Calu3 (cell line): Measurements from ENCODE around the gene TRAF3. TPM values are rescaled to one million over a fixed set of nuclear protein-coding genes. Genes with fewer than 3 reads are reported as not detected.

Source experiments
- Bru-seq: library from RNA; stranded (reverse); fragments of 400-500 nt; gene quantifications from one replicate; lab custom pipeline; 2021; lab: Mats Ljungman, UMichigan
- BruChase-seq, 2 experiments: library from RNA; stranded (reverse); fragments of 400-500 nt; gene quantifications; one replicate each; lab custom pipeline; 2021; lab: Mats Ljungman, UMichigan
- BruUV-seq: library from RNA; stranded (reverse); fragments of 400-500 nt; replicated peaks from 2 replicates; lab custom pipeline; 2021; lab: Mats Ljungman, UMichigan
- CTCF ChIA-PET: fragments of 300-600 bp; sonication (Branson Sonifier 250); formaldehyde crosslinking; loops from one replicate; lab custom pipeline; 2022; ENCODE audit warnings: antibody characterized with exemption; lab: Charles Lee
- DNase-seq: peaks from one replicate; pipeline ENCODE4 v3.0.0; 2022
- H3K27ac Mint-ChIP-seq: one replicate; pipeline ENCODE4 v1.8.0; 2022; ENCODE audit warnings: mixed read lengths; ENCODE audit not compliant: unreplicated experiment
- H3K27me3 Mint-ChIP-seq: one replicate; pipeline ENCODE4 v1.8.0; 2022; ENCODE audit warnings: mixed read lengths; ENCODE audit not compliant: unreplicated experiment
- H3K36me3 Mint-ChIP-seq: one replicate; pipeline ENCODE4 v1.8.0; 2022; ENCODE audit warnings: mild to moderate bottlenecking, moderate library complexity, mixed read lengths; ENCODE audit not compliant: insufficient read depth, unreplicated experiment
- H3K4me1 Mint-ChIP-seq: one replicate; pipeline ENCODE4 v1.8.0; 2022; ENCODE audit warnings: mild to moderate bottlenecking, low read depth, mixed read lengths; ENCODE audit not compliant: unreplicated experiment
- H3K4me3 Mint-ChIP-seq: one replicate; pipeline ENCODE4 v1.8.0; 2022; ENCODE audit warnings: mild to moderate bottlenecking, low read depth, moderate library complexity, mixed read lengths; ENCODE audit not compliant: unreplicated experiment
- H3K9me3 Mint-ChIP-seq: one replicate; pipeline ENCODE4 v1.8.0; 2022; ENCODE audit warnings: low read depth, mixed read lengths; ENCODE audit not compliant: unreplicated experiment
- intact Hi-C: fragments of 100-400 bp; cut with micrococcal nuclease; formaldehyde crosslinking; loops from one replicate; pipeline ENCODE4 v1.10.0; 2022; ENCODE audit not compliant: unreplicated experiment
- long read RNA-seq: library from polyadenylated mRNA; stranded (forward); transcript quantifications from one replicate; pipeline ENCODE4 v2.0.0, GENCODE V29; 2022
- total RNA-seq: library from RNA; stranded (reverse); gene quantifications from 2 replicates; pipeline ENCODE4 v1.2.3, GENCODE V29; 2022
- TF ChIP-seq, protein P1 (sequence below): fragments of 200-600 bp; IDR thresholded peaks from one replicate; pipeline ENCODE4 v1.8.0; 2022; ENCODE audit warnings: antibody characterized with exemption; ENCODE audit not compliant: unreplicated experiment

The TRAF3 gene
- total RNA-seq, result 24.2 and 24.8 TPM in 2 replicates
- percentile 77 among the genes with signal in this experiment for Bru-seq, nascent RNA
- percentile 86 among the genes with signal in this experiment for BruChase-seq, experiment 1, labeled RNA remaining after a 6-hour chase
- BruChase-seq, experiment 2, labeled RNA remaining after a 2-hour chase, result percentile 85 among the genes with signal in this experiment
- long read RNA-seq, full-length matches to known transcripts, result 2 of 12 reads
- long read RNA-seq, partial matches to known transcripts, result 0 of 12 reads
- long read RNA-seq, other reads (novel, unspliced or antisense), result 10 of 12 reads

DNA sequence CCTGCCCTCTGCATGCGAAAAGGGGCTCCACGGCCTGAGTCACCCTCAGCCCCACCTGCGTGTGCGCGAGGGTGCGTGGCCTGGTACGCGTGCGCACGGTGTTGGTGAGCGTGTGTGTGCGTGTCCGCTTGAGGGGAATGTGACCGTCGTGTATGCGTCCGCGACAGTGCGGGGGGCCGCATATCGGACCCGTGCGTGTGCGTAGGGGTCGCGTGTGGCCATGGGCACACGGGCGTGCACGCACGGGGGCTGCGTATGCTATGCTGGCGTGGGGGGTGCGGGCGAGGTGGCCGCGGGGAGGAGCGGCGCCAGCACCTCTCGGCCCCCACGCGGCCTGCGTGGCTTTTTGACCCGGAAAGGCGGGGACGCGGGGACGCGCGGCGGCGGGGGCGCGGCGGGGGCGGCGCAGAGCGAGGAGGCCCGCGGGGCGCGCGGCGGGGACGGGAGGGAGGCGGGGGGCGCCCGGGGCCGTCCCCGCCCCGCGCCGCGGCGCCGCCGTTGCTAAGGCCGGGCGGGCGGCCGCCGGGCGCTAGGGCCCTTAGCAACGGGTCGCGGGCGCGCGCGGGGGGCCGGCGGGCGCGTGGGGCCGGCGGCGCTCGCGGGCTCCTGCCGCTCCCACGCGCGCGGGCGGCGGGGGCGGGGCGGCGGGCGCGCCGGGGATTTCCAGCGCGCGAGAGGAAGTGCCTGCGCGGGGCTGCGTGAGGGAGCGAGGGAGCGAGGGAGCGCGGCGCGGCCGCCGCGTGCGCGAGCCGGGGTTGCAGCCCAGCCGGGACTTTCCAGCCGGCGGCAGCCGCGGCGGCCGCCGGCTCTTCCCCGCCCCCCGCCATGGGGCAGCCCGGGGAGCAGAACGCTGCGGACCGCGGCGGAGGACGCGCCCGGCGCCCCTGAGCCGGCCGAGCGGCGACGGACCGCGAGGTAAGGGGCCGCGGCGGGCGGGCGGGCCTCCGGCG lies at the start of gene TRAF3:
TSS of gene TRAF3 (plus strand) at position 689 of the 950 bp plus-strand sequence. CDS start 92,753 bp downstream, outside the sequence.
- intact Hi-C loops, result loop anchor here (10.0 kb wide), 2 partner anchors 82 to 148 kb away; partner anchors contain the start of gene AMN
- TF ChIP-seq, protein P1, sequence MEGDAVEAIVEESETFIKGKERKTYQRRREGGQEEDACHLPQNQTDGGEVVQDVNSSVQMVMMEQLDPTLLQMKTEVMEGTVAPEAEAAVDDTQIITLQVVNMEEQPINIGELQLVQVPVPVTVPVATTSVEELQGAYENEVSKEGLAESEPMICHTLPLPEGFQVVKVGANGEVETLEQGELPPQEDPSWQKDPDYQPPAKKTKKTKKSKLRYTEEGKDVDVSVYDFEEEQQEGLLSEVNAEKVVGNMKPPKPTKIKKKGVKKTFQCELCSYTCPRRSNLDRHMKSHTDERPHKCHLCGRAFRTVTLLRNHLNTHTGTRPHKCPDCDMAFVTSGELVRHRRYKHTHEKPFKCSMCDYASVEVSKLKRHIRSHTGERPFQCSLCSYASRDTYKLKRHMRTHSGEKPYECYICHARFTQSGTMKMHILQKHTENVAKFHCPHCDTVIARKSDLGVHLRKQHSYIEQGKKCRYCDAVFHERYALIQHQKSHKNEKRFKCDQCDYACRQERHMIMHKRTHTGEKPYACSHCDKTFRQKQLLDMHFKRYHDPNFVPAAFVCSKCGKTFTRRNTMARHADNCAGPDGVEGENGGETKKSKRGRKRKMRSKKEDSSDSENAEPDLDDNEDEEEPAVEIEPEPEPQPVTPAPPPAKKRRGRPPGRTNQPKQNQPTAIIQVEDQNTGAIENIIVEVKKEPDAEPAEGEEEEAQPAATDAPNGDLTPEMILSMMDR, result no peak
- CTCF ChIA-PET, result no interaction called here
- peaks cover 22% of the 10 kb centered on the region for H3K36me3 Mint-ChIP-seq
- peak within 1 kb of the TSS; percentile 85 for H3K27ac Mint-ChIP-seq
- H3K27me3 Mint-ChIP-seq, result peaks cover 10% of the 10 kb centered on the region
- peak within 1 kb of the TSS; percentile 86 for H3K4me3 Mint-ChIP-seq
- H3K9me3 Mint-ChIP-seq, result no peaks in the 10 kb centered on the region
- peak; percentile 70 for DNase-seq
- BruUV-seq, result no TSS peak
- H3K4me1 Mint-ChIP-seq, result peaks cover 24% of the 10 kb centered on the region

- peaks cover 31% of the 10 kb centered on the region for H3K36me3 Mint-ChIP-seq
- no peak overlapping the region for H3K4me3 Mint-ChIP-seq
- DNase-seq, result no peak
- no TSS peak for BruUV-seq
- no peaks in the 10 kb centered on the region for H3K27me3 Mint-ChIP-seq
- CTCF ChIA-PET, result no interaction called here
- intact Hi-C loops, result no loop called here
- TF ChIP-seq, protein P1, result no peak
- no peak overlapping the region for H3K27ac Mint-ChIP-seq
- no peaks in the 10 kb centered on the region for H3K9me3 Mint-ChIP-seq
- no peaks in the 10 kb centered on the region for H3K4me1 Mint-ChIP-seq
Observed at GRCh38 chr14:102728501-102728900, 48.7 kb upstream of the TRAF3 start.

- no peak for DNase-seq
- peaks cover 27% of the 10 kb centered on the region for H3K36me3 Mint-ChIP-seq
- no peaks in the 10 kb centered on the region for H3K27me3 Mint-ChIP-seq
- BruUV-seq, result no TSS peak
- intact Hi-C loops, result no loop called here
- no peaks in the 10 kb centered on the region for H3K9me3 Mint-ChIP-seq
- H3K4me1 Mint-ChIP-seq, result no peaks in the 10 kb centered on the region
- TF ChIP-seq, protein P1, result no peak
- H3K27ac Mint-ChIP-seq, result no peak overlapping the region
- CTCF ChIA-PET, result interaction anchor here (0.6 kb wide), 1 partner anchor 17 kb away, joined by 6 read pairs; no protein-coding TSS in a partner anchor
- H3K4me3 Mint-ChIP-seq, result no peak overlapping the region
Observed at GRCh38 chr14:102729268-102729667, 48.0 kb upstream of the TRAF3 start.

DNA sequence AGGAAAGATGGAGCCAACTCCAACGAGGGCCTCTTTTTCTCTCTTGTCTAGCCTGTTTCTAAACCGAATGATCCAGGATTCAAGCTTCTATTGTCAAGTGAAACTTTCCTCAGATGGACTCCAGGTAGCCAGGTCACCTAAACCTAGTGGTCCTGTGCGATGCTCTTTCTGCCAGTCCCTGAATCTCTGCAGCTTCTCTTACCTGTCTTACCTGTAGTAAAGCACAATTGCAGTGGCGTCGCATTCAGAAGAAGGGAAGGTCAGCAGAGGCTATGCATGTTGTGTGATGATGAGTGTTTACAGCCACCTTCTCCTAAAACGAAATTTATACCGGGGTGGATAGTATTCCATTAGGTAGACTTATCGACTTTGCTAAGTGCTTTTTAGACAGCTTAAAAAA lies 47.4 kb upstream of the TRAF3 start:
- no peak for DNase-seq
- intact Hi-C loops, result no loop called here
- Mint-ChIP-seq H3K9me3 (no peaks in the 10 kb centered on the region), H3K4me3 (no peak overlapping the region), H3K27ac (no peak overlapping the region), H3K4me1 (no peaks in the 10 kb centered on the region), H3K27me3 (no peaks in the 10 kb centered on the region), H3K36me3 (peaks cover 27% of the 10 kb centered on the region)
- CTCF ChIA-PET, result interaction anchor here (0.6 kb wide), 1 partner anchor 17 kb away, joined by 6 read pairs; no protein-coding TSS in a partner anchor
- TF ChIP-seq, protein P1, result no peak
- no TSS peak for BruUV-seq
